HG02642 (cell line): ENCODE results near the gene CPNE2.
A peak's percentile ranks its signal among the peaks of the same experiment; 100 is the strongest.
"Not testable (repeated sequence)": the region's sequence is repeated elsewhere in the genome, so short reads cannot be mapped to it uniquely, and the experiment has no call there.

Experiments
- ATAC-seq: cut with Tn5 transposase; IDR thresholded peaks from one replicate; pipeline ENCODE4 v1.9.1; 2021; ENCODE audit warnings: mild to moderate bottlenecking; ENCODE audit not compliant: unreplicated experiment, poor library complexity

CPNE2 gene

GRCh38 chr16:57091975-57092785 lies at the start of gene CPNE2:
TSS of gene CPNE2 (plus strand) at chr16:57092583. CDS start at chr16:57110743, 18,160 bp downstream.
- peak; percentile 54 for ATAC-seq

- ATAC-seq, result no peak
Measured at GRCh38 chr16:57043248-57043647, 49.1 kb upstream of the CPNE2 start.

- no peak for ATAC-seq
Measured at GRCh38 chr16:57044931-57045693, 47.3 kb upstream of the CPNE2 start.

GRCh38 chr16:57045694-57046381 lies 46.5 kb upstream of the CPNE2 start:
- ATAC-seq, result no peak

- no peak for ATAC-seq
Measured at GRCh38 chr16:57048095-57048494, 44.3 kb upstream of the CPNE2 start.

GRCh38 chr16:57049678-57050077 lies 42.7 kb upstream of the CPNE2 start:
- ATAC-seq, result peak; percentile 50

GRCh38 chr16:57051696-57052228 lies 40.6 kb upstream of the CPNE2 start:
- ATAC-seq, result no peak

- ATAC-seq, result no peak
Measured at GRCh38 chr16:57053206-57053605, 39.2 kb upstream of the CPNE2 start.

GRCh38 chr16:57054338-57054737 lies 38.0 kb upstream of the CPNE2 start:
- ATAC-seq, result no peak

GRCh38 chr16:57054771-57055170 lies 37.6 kb upstream of the CPNE2 start:
- no peak for ATAC-seq

GRCh38 chr16:57055671-57056070 lies 36.7 kb upstream of the CPNE2 start:
- ATAC-seq, result no peak

- ATAC-seq, result no peak
Measured at GRCh38 chr16:57058291-57058861, 34.0 kb upstream of the CPNE2 start.

GRCh38 chr16:57060323-57061083 lies 31.9 kb upstream of the CPNE2 start:
- no peak for ATAC-seq

- no peak for ATAC-seq
Measured at GRCh38 chr16:57061084-57061905, 31.1 kb upstream of the CPNE2 start.

GRCh38 chr16:57062329-57062728 lies 30.1 kb upstream of the CPNE2 start:
- no peak for ATAC-seq

GRCh38 chr16:57063189-57063588 lies 29.2 kb upstream of the CPNE2 start:
- ATAC-seq, result not testable (repeated sequence)

- no peak for ATAC-seq
Measured at GRCh38 chr16:57064995-57065394, 27.4 kb upstream of the CPNE2 start.

GRCh38 chr16:57066625-57067024 lies 25.8 kb upstream of the CPNE2 start:
- ATAC-seq, result no peak

GRCh38 chr16:57067347-57067746 lies 25.0 kb upstream of the CPNE2 start:
- ATAC-seq, result no peak
